Renal pelvis (tissue), 4 donors: ENCODE results near the gene GUCY1A2. TPM values are rescaled to one million over a fixed set of nuclear protein-coding genes. Genes with fewer than 3 reads are reported as not detected.
"Not testable (repeated sequence)": the region's sequence is repeated elsewhere in the genome, so short reads cannot be mapped to it uniquely, and the experiment has no call there.

Experiments
- DNase-seq: peaks from one replicate; pipeline ENCODE4 v3.0.0-alpha.2; 2013
- polyA plus RNA-seq, 3 donors: library from polyadenylated mRNA; unstranded; fragments of 120-200 nt; gene quantifications; one replicate each; pipeline ENCODE4 v1.2.1, GENCODE V29; 2013; ENCODE audit not compliant: insufficient read length in 3 of 3

GUCY1A2 gene
- polyA plus RNA-seq, 3 donors, result 2.0 to 2.7 (median 2.5) TPM

DNA sequence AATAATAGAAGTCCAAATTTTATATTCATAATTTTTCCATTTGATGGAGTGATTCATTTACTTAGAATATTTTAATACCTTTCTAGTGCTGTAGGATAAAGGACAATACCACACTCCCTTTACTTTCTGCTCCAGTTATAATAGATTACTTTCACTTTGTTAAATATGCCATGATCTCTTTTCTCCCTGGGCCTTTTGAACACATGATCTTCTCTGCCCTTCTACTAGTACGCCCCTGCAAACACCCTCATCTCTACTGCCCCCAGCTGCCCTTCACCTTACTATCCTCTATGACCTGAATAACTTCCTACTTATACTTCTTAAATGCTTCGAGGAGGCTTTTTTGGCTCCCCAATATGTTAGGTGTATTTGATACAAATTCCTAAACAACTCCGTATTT, 177.3 kb downstream of the GUCY1A2 start:
- no peak for DNase-seq

DNA sequence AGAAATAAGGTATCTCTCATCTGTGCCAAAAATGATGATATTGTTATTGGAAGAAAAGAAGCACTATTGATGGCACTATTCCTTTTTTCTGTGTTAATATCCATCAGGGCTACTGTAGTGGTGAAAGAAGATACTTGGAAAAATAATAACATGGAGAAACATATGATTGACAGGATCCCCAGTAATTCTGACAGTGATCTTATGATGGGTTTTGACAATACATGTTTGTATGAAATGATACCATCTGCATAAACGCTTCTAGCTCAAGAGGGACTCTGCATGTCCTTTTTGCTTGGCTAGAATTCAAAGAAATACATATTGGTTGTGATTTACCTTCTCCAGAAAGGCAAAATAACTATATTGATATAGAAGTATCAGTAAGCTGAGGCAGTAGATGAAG, 178.1 kb downstream of the GUCY1A2 start:
- DNase-seq, result no peak

GRCh38 chr11:106834567-106834966, 183.7 kb downstream of the GUCY1A2 start:
- DNase-seq, result no peak

GRCh38 chr11:106828976-106829375, 189.3 kb downstream of the GUCY1A2 start:
- DNase-seq, result no peak

DNA sequence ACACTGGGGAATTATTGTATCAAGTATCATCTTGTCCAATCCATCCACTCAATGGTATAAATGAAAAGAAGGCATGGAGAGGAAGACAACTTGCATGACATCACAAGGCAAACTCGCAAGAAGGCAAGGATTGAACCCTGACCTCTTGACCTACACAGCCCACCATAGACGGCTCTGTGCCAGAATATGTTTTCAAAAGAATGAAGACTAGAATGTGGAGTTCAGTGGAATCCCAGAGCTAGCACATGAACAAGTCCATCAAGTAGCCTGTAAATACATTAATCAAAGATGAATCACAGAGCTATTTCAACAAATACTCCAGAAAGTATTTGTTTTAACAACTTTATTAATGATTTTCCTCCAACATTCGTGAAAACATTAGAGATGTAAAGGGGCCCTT, 189.7 kb downstream of the GUCY1A2 start:
- DNase-seq, result no peak

GRCh38 chr11:106827687-106828086, 190.6 kb downstream of the GUCY1A2 start:
- no peak for DNase-seq

GRCh38 chr11:106826558-106826957, 191.7 kb downstream of the GUCY1A2 start:
- DNase-seq, result not testable (repeated sequence)

DNA sequence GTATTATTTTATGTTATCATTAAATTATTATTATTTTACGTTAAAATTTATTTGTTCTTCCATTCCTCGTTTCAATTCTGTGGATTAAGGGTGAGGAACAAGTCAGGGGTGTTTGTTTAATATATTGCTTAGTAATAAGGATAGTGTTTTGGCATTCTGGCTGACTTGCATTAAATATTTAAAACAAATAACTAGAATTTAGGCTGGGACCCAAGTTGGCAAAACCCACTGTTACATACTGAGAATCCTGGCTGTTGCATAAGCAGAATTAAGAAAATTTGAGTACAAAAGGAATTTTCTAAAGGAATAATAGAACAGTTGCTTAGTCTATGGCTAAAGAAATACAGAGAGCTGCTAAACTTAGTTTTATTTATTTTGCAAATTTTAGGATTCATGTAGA, 196.4 kb downstream of the GUCY1A2 start:
- no peak for DNase-seq

GRCh38 chr11:106821291-106821690, 197.0 kb downstream of the GUCY1A2 start:
- no peak for DNase-seq

- no peak for DNase-seq
Measured at GRCh38 chr11:106818443-106818842, 199.8 kb downstream of the GUCY1A2 start.

- DNase-seq, result no peak
Measured at GRCh38 chr11:106815209-106815608, 203.1 kb downstream of the GUCY1A2 start.

GRCh38 chr11:106813806-106814205, 204.5 kb downstream of the GUCY1A2 start:
- no peak for DNase-seq

DNA sequence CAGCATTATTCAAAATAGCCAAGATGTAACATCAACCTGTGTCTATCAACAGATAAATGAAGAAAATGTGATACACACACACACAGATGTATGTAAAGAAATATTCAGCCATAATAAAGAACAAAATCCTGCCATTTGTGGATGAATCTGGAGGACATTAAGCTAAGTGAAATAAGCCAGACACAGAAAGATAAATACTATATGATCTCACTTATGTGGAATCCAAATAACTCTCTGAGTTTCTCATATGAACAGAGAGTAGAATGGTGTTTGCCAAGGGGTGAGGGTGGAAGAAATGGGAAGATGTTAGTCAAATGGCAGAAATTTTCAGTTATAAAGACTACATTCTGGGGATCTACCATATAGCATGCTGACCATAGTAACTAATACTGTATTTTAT, 224.2 kb downstream of the GUCY1A2 start:
- no peak for DNase-seq

DNA sequence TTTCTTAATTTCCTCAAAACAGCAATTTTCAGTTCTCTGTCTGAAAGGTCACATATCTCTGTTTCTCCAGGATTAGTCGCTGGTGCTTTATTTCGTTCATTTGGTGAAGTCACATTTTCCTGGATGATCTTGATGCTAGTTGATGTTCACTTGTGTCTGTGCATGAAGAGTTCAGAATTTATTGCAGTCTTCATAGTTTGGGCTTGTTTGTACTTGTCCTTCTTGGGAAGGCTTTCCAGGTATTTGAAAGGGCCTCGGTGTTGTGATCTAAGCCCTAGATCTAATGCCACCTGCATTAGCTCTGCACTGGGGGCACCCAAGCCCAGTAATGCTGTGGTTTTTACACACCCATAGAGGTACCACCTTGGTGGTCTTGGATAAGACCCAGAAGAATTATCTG, 228.9 kb downstream of the GUCY1A2 start:
- no peak for DNase-seq

- DNase-seq, result no peak
Measured at GRCh38 chr11:106787454-106787853, 230.8 kb downstream of the GUCY1A2 start.

DNA sequence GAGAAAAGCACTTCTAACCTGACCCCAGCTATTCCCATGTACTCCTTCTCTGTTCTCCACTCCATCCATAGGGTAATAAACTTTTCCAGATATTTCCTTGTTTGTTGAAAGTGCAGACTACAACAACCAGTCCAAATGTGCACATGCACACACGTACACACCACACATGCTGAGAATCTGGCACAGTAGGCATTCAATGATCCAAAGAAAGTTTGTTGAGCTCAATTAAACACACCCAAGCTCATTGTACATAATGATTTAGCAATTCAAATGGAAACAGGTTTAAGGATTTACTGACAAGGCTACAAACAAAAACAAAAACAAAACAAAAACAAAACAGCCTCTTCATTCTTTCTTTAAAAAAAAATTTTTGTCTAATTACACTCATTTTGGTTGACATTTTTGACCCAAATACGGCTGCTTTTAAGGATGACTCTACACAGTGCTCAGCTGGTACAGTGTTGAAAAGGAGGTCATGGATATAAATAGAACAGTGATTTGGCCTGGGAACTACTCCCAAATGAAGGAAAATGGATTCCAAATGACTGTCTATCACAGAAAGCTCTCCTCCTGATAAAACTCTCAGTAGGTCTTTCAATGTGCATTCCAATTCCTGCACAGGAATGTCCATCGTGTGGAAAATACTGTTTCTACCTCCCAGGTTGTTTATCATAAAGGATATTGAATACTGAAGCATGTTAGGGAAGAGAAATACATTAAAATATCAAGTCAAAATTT, 232.2 kb downstream of the GUCY1A2 start:
- no peak for DNase-seq

DNA sequence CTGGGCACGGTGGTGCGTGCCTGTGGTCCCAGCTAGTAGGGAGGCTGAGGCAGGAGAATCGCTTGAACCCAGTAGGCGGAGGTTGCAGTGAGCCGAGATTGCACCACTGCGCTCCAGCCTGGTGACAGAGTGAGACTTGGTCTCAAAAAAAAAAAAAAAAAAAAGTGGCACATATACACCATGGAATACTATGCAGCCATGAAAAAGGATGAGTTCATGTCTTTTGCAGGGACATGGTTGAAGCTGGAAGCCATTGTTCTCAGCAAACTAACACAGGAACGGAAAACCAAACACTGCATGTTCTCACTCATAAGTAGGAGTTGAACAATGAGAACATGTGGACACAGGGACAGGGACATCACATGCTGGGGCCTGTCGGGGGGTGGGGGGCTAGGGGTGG, 241.0 kb downstream of the GUCY1A2 start:
- not testable (repeated sequence) for DNase-seq

- no peak for DNase-seq
Measured at GRCh38 chr11:106770489-106771085, 247.7 kb downstream of the GUCY1A2 start.

GRCh38 chr11:106765469-106766258, 252.6 kb downstream of the GUCY1A2 start:
- DNase-seq, result no peak

DNA sequence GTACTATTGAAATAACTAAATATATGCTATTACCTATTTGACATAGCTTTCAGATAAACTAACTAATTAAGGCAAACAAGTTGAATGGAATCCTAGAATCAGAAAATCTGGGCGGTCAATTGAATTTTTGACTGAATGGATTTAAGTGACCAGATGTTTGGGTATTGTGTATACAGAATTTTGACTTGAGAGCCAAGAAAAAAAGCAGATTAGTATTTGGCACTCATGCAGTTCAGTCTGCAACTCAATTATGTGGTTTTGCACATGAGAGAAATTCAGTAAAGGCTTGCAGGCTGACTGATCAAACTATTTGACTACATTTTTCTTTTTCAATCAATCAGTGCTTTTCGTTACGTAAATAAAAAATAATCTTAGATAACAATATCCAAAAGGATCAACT, 254.8 kb downstream of the GUCY1A2 start:
- no peak for DNase-seq

- no peak for DNase-seq
Measured at GRCh38 chr11:106761745-106762144, 256.5 kb downstream of the GUCY1A2 start.

- DNase-seq, result no peak
Measured at GRCh38 chr11:106761240-106761639, 257.0 kb downstream of the GUCY1A2 start.

DNA sequence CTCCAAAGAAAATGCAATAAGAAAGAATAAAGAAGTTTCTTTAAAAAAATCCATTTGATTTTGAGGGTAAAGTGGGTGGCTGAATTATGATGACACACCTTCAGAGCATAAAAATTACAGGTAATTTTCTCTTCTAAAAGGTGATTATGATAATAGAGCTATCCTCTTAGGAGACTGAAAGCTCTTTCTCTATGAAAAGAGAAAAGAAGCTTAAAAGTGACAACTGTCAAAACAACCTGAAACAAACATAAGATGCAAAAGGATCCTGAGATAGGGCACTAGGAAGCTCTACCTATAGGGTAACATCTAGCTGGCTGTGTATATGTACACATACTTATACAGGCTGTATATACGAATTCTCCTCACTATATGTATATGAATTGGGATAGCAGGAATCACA, 270.2 kb downstream of the GUCY1A2 start:
- DNase-seq, result no peak
